NT2/D1 (cell line): ENCODE measurements around the gene H2BK1.

Source experiments
- DNase-seq: peaks from one replicate; pipeline ENCODE4 v3.0.0-alpha.2; 2011; ENCODE audit warnings: low read depth, low spot score
- H3K27me3 ChIP-seq: 2 replicates; pipeline ENCODE4 v1.6.0; 2011; ENCODE audit warnings: mild to moderate bottlenecking; ENCODE audit not compliant: insufficient read length, insufficient read depth
- H3K36me3 ChIP-seq: 2 replicates; pipeline ENCODE4 v1.6.1; 2011; ENCODE audit warnings: mild to moderate bottlenecking, low read length, mixed read lengths; ENCODE audit not compliant: insufficient read depth, insufficient read length
- H3K4me1 ChIP-seq: 2 replicates; pipeline ENCODE4 v1.5.1; 2011; ENCODE audit not compliant: insufficient read depth, insufficient read length
- H3K4me3 ChIP-seq: 2 replicates; pipeline ENCODE4 v1.5.1; 2011; ENCODE audit warnings: low read depth; ENCODE audit not compliant: insufficient read length
- H3K9ac ChIP-seq: 2 replicates; pipeline ENCODE4 v1.6.0; 2011; ENCODE audit warnings: low read depth; ENCODE audit not compliant: insufficient read length
- H3K9me3 ChIP-seq: 2 replicates; pipeline ENCODE4 v1.5.1; 2011; ENCODE audit warnings: mild to moderate bottlenecking, low read length; ENCODE audit not compliant: insufficient read depth
- SUZ12 ChIP-seq: IDR thresholded peaks from 2 replicates; pipeline ENCODE4 v1.6.1; 2011; ENCODE audit not compliant: insufficient read length, insufficient read depth; ENCODE audit errors: extremely low read depth
- YY1 ChIP-seq: IDR thresholded peaks from 2 replicates; pipeline ENCODE4 v1.6.1; 2011; ENCODE audit not compliant: insufficient read length, insufficient read depth
- ZNF274 ChIP-seq: IDR thresholded peaks from 2 replicates; pipeline ENCODE4 v1.6.1; 2011; ENCODE audit warnings: mild to moderate bottlenecking, low read depth, low read length

Gene H2BK1

GRCh38 chr7:151252561-151252835 lies 42.2 kb upstream of the H2BK1 start:
- peaks cover 20% of the 10 kb centered on the region for H3K4me1 ChIP-seq
- DNase-seq: no peak
- H3K4me3 ChIP-seq: peak overlapping the region; percentile 61
- peak overlapping the region; percentile 75 for H3K9ac ChIP-seq
- no peaks in the 10 kb centered on the region for H3K9me3 ChIP-seq
- H3K27me3 ChIP-seq: peaks cover 72% of the 10 kb centered on the region
- no peaks in the 10 kb centered on the region for H3K36me3 ChIP-seq
- no peak for TF ChIP-seq ZNF274
- no peak for TF ChIP-seq YY1
- no peak for TF ChIP-seq SUZ12

DNA sequence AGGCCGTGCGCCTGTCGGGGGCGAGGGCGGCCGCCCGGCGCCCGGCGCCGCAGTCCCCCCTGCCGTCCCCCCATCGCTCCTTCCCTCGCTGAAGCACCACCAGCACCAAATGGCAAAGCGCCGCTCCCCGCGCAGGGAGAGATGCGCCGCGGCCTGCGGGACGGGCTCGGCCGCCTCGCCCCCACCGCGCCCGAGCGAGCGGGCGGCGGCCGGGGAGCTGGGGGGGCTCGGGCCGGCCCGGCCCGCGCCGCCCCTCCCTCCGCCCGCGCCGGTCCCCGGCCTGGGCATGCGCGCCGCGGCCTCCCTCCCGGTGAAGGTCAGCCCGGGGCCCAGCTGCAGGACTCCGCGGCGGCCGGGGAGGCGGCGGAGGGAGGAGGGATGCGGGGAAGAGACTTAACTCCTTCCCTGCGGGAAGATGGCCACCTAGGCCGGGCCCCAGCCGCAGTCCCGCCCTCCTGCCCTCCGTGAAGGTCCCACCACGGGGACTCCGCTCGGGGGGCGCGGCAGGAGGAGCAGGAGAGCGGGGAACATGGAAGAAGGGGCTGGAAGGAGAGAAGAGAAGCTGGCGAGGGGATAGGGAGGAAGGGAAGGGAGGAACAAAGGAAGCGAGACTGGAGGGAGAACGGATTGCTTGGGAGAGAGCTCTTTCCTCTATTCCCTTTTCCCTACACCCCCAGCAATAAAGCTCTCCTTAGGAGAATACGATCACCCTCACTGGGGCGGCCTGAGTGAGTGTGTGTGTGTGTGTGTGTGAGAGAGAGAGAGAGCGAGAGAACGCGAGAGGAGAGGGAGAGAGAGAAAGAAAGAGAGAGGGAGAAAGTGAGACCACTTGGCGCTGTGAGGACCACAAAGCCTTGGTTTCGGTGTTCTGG lies 41.6 kb upstream of the H2BK1 start:
- peaks cover 21% of the 10 kb centered on the region for H3K4me1 ChIP-seq
- H3K4me3 ChIP-seq: peak overlapping the region; percentile 61
- TF ChIP-seq SUZ12 (no peak), ZNF274 (no peak)
- peaks cover 78% of the 10 kb centered on the region for H3K27me3 ChIP-seq
- peak overlapping the region; percentile 75 for H3K9ac ChIP-seq
- no peaks in the 10 kb centered on the region for H3K36me3 ChIP-seq
- H3K9me3 ChIP-seq: no peaks in the 10 kb centered on the region
- no peak for DNase-seq

- Histone ChIP-seq H3K36me3 (no peaks in the 10 kb centered on the region), H3K9me3 (no peaks in the 10 kb centered on the region), H3K27me3 (peaks cover 79% of the 10 kb centered on the region), H3K4me3 (peak overlapping the region; percentile 61), H3K4me1 (peaks cover 24% of the 10 kb centered on the region), H3K9ac (peak overlapping the region; percentile 75)
- no peak for TF ChIP-seq YY1
- TF ChIP-seq ZNF274: no peak
- no peak for TF ChIP-seq SUZ12
- no peak for DNase-seq
Observed at GRCh38 chr7:151251328-151251688, 41.0 kb upstream of the H2BK1 start.

GRCh38 chr7:151250181-151251132 lies 40.2 kb upstream of the H2BK1 start:
- Histone ChIP-seq H3K9me3 (no peaks in the 10 kb centered on the region), H3K4me3 (no peak overlapping the region), H3K9ac (no peak overlapping the region), H3K4me1 (peaks cover 27% of the 10 kb centered on the region), H3K36me3 (no peaks in the 10 kb centered on the region), H3K27me3 (peaks cover 85% of the 10 kb centered on the region)
- no peak for TF ChIP-seq SUZ12
- no peak for TF ChIP-seq YY1
- TF ChIP-seq ZNF274: no peak
- DNase-seq: no peak

DNA sequence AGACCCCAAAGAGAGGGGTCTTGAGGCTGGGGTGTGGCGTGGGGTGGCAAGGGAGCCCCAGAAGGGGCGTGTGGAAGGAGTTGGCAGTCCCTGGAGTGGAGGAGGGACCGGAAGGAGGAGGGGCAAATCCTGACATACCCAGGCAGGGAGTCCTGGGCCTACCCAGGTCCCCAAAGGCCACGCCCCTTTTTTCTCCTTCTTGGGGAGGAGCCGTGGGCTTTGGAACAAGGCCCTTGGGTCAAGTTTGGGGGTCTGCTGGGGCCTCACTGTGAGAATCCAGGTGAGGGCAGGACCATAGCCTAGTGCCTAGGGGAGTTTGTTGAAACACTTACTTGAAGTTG lies 39.4 kb upstream of the H2BK1 start:
- peaks cover 32% of the 10 kb centered on the region for H3K4me1 ChIP-seq
- no peak overlapping the region for H3K9ac ChIP-seq

DNA sequence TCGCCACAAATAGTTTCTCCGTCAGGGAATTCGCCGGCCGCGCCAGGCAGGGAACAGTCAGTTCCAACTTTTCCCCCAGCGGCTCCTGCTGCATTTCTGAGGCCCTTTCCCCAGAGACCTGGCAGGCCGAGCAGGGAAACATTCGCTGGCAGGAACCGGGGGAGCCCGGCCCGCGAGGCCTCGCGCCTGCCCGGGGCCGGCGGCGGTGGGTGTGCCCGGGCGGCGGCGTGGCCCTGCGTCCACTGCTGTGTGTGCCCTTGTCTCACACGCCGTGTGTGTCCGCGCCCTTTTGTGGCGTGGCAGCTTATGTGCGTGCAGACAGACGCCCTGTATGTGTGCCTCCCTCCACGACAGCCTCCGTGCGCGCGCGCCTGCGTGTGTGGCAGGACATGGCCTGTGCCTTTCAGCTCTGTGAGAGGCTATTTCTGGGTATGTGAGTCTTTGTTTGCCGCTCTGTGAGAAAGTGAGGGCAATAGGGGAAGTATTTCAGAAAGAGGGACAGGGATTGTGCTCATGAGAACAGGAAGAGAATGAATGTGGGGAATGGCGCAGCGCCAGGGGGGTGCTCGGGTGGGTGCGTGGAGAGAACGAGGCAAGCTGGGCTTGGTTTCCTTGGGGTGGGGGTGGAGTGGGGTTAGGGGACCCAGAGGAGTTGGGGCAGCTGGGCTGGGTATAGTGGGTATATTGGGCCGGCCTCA lies 38.9 kb upstream of the H2BK1 start:
- TF ChIP-seq YY1 (no peak), ZNF274 (no peak), SUZ12 (no peak)
- no peaks in the 10 kb centered on the region for H3K36me3 ChIP-seq
- H3K27me3 ChIP-seq: peaks cover 82% of the 10 kb centered on the region
- peaks cover 34% of the 10 kb centered on the region for H3K4me1 ChIP-seq
- no peak for DNase-seq
- peak overlapping the region; percentile 34 for H3K4me3 ChIP-seq
- H3K9me3 ChIP-seq: no peaks in the 10 kb centered on the region
- peak overlapping the region; percentile 61 for H3K9ac ChIP-seq

More for the DNA sequence above, 39.4 kb upstream of the H2BK1 start:
- TF ChIP-seq YY1 (no peak), ZNF274 (no peak), SUZ12 (no peak)
- H3K4me3 ChIP-seq: no peak overlapping the region
- H3K36me3 ChIP-seq: no peaks in the 10 kb centered on the region
- H3K27me3 ChIP-seq: peaks cover 83% of the 10 kb centered on the region
- DNase-seq: no peak
- no peaks in the 10 kb centered on the region for H3K9me3 ChIP-seq
